IMR-90 (cell line): ENCODE measurements around the gene ITPR3. TPM values are rescaled to one million over a fixed set of nuclear protein-coding genes. Genes with fewer than 3 reads are reported as not detected.

Source experiments
- ATAC-seq: fragments of 200-7000 bp; cut with Tn5 transposase; 2 replicates; pipeline ENCODE4 v1.9.1; 2020; ENCODE audit warnings: low read depth, mild to moderate bottlenecking, moderate library complexity
- BruUV-seq: library from RNA; stranded (reverse); fragments of 400-500 nt; replicated peaks from 2 replicates; lab custom pipeline; 2021; lab: Mats Ljungman, UMichigan
- CTCF ChIA-PET: fragments of 300-600 bp; formaldehyde crosslinking; extraction: SDS; loops from one replicate; lab custom pipeline; 2021; ENCODE audit warnings: antibody characterized with exemption; lab: Yijun Ruan, JAX
- POLR2A ChIA-PET: fragments of 300-600 bp; sonication (Branson Sonifier 250); formaldehyde crosslinking; loops from one replicate; lab custom pipeline; 2022; ENCODE audit warnings: antibody characterized with exemption; ENCODE audit not compliant: unreplicated experiment; lab: Charles Lee
- DNase-seq: peaks from one replicate; pipeline ENCODE4 v3.0.0; 2013
- H2AFZ ChIP-seq: replicated peaks from 2 replicates; pipeline ENCODE3; 2013; ENCODE audit warnings: low read length, mild to moderate bottlenecking; ENCODE audit not compliant: poor library complexity
- H2AK5ac ChIP-seq: 2 replicates; pipeline ENCODE4 v1.6.1; 2013; ENCODE audit warnings: low read depth, low read length, inconsistent platforms
- H2AK9ac ChIP-seq: replicated peaks from 2 replicates; pipeline ENCODE3; 2013; ENCODE audit warnings: mild to moderate bottlenecking, low read depth, low read length, moderate library complexity; ENCODE audit not compliant: poor library complexity
- H2BK120ac ChIP-seq: 2 replicates; pipeline ENCODE4 v1.6.1; 2013; ENCODE audit warnings: low read depth, low read length, inconsistent platforms
- H2BK15ac ChIP-seq: 3 replicates; pipeline ENCODE4 v1.6.1; 2013; ENCODE audit warnings: low read depth, low read length, inconsistent platforms
- H2BK20ac ChIP-seq: 2 replicates; pipeline ENCODE4 v1.6.1; 2013; ENCODE audit warnings: low read depth, mild to moderate bottlenecking, inconsistent platforms, low read length, moderate library complexity
- H2BK5ac ChIP-seq: 2 replicates; pipeline ENCODE4 v1.6.1; 2013; ENCODE audit warnings: mild to moderate bottlenecking, low read depth, low read length, inconsistent platforms; ENCODE audit not compliant: poor library complexity, severe bottlenecking
- H3K14ac ChIP-seq: replicated peaks from 2 replicates; pipeline ENCODE4 v1.6.1; 2013; ENCODE audit warnings: low read depth, low read length, inconsistent platforms
- H3K18ac ChIP-seq: 2 replicates; pipeline ENCODE4 v1.6.1; 2013; ENCODE audit warnings: low read depth, low read length, control low read depth
- H3K23ac ChIP-seq: 2 replicates; pipeline ENCODE4 v1.6.1; 2013; ENCODE audit warnings: low read depth, low read length, inconsistent platforms
- H3K27ac ChIP-seq: 2 replicates; pipeline ENCODE4 v1.5.1; 2013; ENCODE audit warnings: mild to moderate bottlenecking, control low read depth, low read length; ENCODE audit not compliant: insufficient read depth
- H3K27me3 ChIP-seq: 2 replicates; pipeline ENCODE4 v1.6.1; 2013; ENCODE audit warnings: low read length; ENCODE audit not compliant: control insufficient read depth, insufficient read depth
- H3K36me3 ChIP-seq: 2 replicates; pipeline ENCODE4 v1.6.1; 2013; ENCODE audit warnings: low read length, mixed read lengths; ENCODE audit not compliant: control insufficient read depth, insufficient read depth
- H3K4ac ChIP-seq: 2 replicates; pipeline ENCODE4 v1.6.1; 2013; ENCODE audit warnings: low read depth, low read length, inconsistent platforms
- H3K4me1 ChIP-seq: 2 replicates; pipeline ENCODE4 v1.6.1; 2013; ENCODE audit warnings: low read length, mixed read lengths; ENCODE audit not compliant: control insufficient read depth, insufficient read depth
- H3K4me2 ChIP-seq: 2 replicates; pipeline ENCODE4 v1.6.1; 2013; ENCODE audit warnings: low read depth, mild to moderate bottlenecking, control low read depth, low read length, moderate library complexity
- H3K4me3 ChIP-seq: 2 replicates; pipeline ENCODE4 v1.5.1; 2013; ENCODE audit warnings: low read depth, mild to moderate bottlenecking, control low read depth, low read length, moderate library complexity; ENCODE audit not compliant: insufficient read depth
- H3K56ac ChIP-seq: 2 replicates; pipeline ENCODE4 v1.6.1; 2013; ENCODE audit warnings: low read length, inconsistent platforms; ENCODE audit not compliant: insufficient read depth; ENCODE audit errors: extremely low read depth
- H3K79me1 ChIP-seq, 2 experiments: 2 replicates each; pipeline ENCODE4 v1.6.1; 2013; ENCODE audit warnings: low read length in 2 of 2, inconsistent platforms in 1 of 2, low read depth in 1 of 2
- H3K9ac ChIP-seq: 2 replicates; pipeline ENCODE4 v1.6.1; 2013; ENCODE audit warnings: low read depth, low read length, control low read depth
- H3K9me1 ChIP-seq: 2 replicates; pipeline ENCODE4 v1.6.1; 2013; ENCODE audit warnings: low read length, inconsistent platforms; ENCODE audit not compliant: insufficient read depth
- H3K9me3 ChIP-seq: 2 replicates; pipeline ENCODE4 v1.6.1; 2013; ENCODE audit warnings: low read length; ENCODE audit not compliant: control insufficient read depth, insufficient read depth
- H4K20me1 ChIP-seq: 2 replicates; pipeline ENCODE4 v1.6.1; 2013; ENCODE audit warnings: low read length, inconsistent platforms; ENCODE audit not compliant: insufficient read depth
- H4K5ac ChIP-seq: 2 replicates; pipeline ENCODE4 v1.6.1; 2013; ENCODE audit warnings: mild to moderate bottlenecking, low read depth, low read length, control low read depth
- H4K8ac ChIP-seq, 2 experiments: 2 replicates each; pipeline ENCODE4 v1.6.1; 2013; ENCODE audit warnings: low read depth in 2 of 2, low read length in 2 of 2, control low read depth in 1 of 2, inconsistent platforms in 1 of 2
- H4K91ac ChIP-seq: 2 replicates; pipeline ENCODE4 v1.6.1; 2013; ENCODE audit warnings: low read depth, low read length, inconsistent platforms; ENCODE audit not compliant: insufficient read depth
- BHLHE40 ChIP-seq: fragments of 150-350 bp; IDR thresholded peaks from 2 replicates; pipeline ENCODE4 v1.6.1; 2016; ENCODE audit warnings: mild to moderate bottlenecking, low read depth, low read length
- CEBPB ChIP-seq: IDR thresholded peaks from 2 replicates; pipeline ENCODE4 v1.6.1; 2012; ENCODE audit warnings: low read depth, low read length, improper control_type of control experiment
- CHD1 ChIP-seq: IDR thresholded peaks from 2 replicates; pipeline ENCODE4 v1.6.1; 2012; ENCODE audit warnings: low read depth, low read length, improper control_type of control experiment
- ELK1 ChIP-seq: fragments of 150-350 bp; IDR thresholded peaks from 2 replicates; pipeline ENCODE4 v1.6.1; 2016; ENCODE audit warnings: low read depth, mild to moderate bottlenecking, low read length, moderate library complexity, borderline replicate concordance
- FOS ChIP-seq: fragments of 150-350 bp; IDR thresholded peaks from 2 replicates; pipeline ENCODE4 v1.6.1; 2016; ENCODE audit warnings: low read depth, low read length
- MAFK ChIP-seq: IDR thresholded peaks from 2 replicates; pipeline ENCODE4 v1.6.1; 2012; ENCODE audit warnings: low read depth, low read length, improper control_type of control experiment
- MAZ ChIP-seq: IDR thresholded peaks from 2 replicates; pipeline ENCODE4 v1.6.1; 2012; ENCODE audit warnings: low read depth, mild to moderate bottlenecking, low read length, improper control_type of control experiment, moderate library complexity, borderline replicate concordance
- MXI1 ChIP-seq: IDR thresholded peaks from 2 replicates; pipeline ENCODE4 v1.6.1; 2012; ENCODE audit warnings: low read depth, mild to moderate bottlenecking, low read length, moderate library complexity, borderline replicate concordance
- NFE2L2 ChIP-seq: fragments of 150-350 bp; IDR thresholded peaks from 2 replicates; pipeline ENCODE4 v1.6.1; 2016; ENCODE audit warnings: low read depth, mild to moderate bottlenecking, low read length
- POLR2A ChIP-seq: IDR thresholded peaks from 2 replicates; pipeline ENCODE4 v1.6.1; 2012; ENCODE audit warnings: mild to moderate bottlenecking, low read depth, low read length
- RAD21 ChIP-seq: IDR thresholded peaks from 2 replicates; pipeline ENCODE4 v1.6.1; 2012; ENCODE audit warnings: low read length, improper control_type of control experiment
- RCOR1 ChIP-seq: IDR thresholded peaks from 2 replicates; pipeline ENCODE4 v1.6.1; 2012; ENCODE audit warnings: mild to moderate bottlenecking, low read length, improper control_type of control experiment; ENCODE audit not compliant: insufficient replicate concordance
- RFX5 ChIP-seq: IDR thresholded peaks from 2 replicates; pipeline ENCODE4 v1.8.0; 2012; ENCODE audit warnings: low read depth, mild to moderate bottlenecking, low read length, moderate library complexity
- SMC3 ChIP-seq: fragments of 150-350 bp; IDR thresholded peaks from 2 replicates; pipeline ENCODE4 v1.6.1; 2016; ENCODE audit warnings: low read depth, mild to moderate bottlenecking, antibody characterized with exemption, low read length, moderate library complexity
- WGBS, 2 experiments: methylation state at CpG; one replicate each; pipeline versions ENCODE4 v1.1.5 to v1.1.7; 2013; ENCODE audit warnings: missing lambda C conversion rate in 2 of 2; ENCODE audit not compliant: insufficient read length in 1 of 2; ENCODE audit errors: extremely low coverage in 2 of 2; 5-methylcytosine and 5-hydroxymethylcytosine counted together
- dilution Hi-C: fragments of 300-500 bp; cut with HindIII; formaldehyde crosslinking; loops from one replicate; pipeline ENCODE4 v1.14.3; 2018; ENCODE audit warnings: low sequenced_read_pairs; ENCODE audit not compliant: unreplicated experiment
- in situ Hi-C: fragments of 300-500 bp; cut with MboI; formaldehyde crosslinking; loops from 3 replicates; pipeline ENCODE4 v1.14.3; 2019; ENCODE audit warnings: low sequenced_read_pairs, inconsistent platforms, mixed read lengths
- intact Hi-C: fragments of 100-400 bp; cut with micrococcal nuclease; formaldehyde crosslinking; loops from 2 replicates; pipeline ENCODE4 v1.10.0; 2022
- polyA plus RNA-seq, 3 experiments: library from polyadenylated mRNA; depleted of rRNA; stranded (reverse); fragments of >200 nt; gene quantifications; 2 replicates each; pipeline ENCODE4 v1.2.3, GENCODE V29; 2012; ENCODE audit warnings: low replicate concordance in 1 of 3
- total RNA-seq: library from RNA; depleted of rRNA; stranded (reverse); fragments of >200 nt; gene quantifications from 2 replicates; pipeline ENCODE4 v1.2.3, GENCODE V29; 2012
- TF ChIP-seq, protein P1 (sequence below): fragments of 150-350 bp; IDR thresholded peaks from 2 replicates; pipeline ENCODE4 v1.6.1; 2017; ENCODE audit warnings: mild to moderate bottlenecking, antibody characterized with exemption, low read length, low read depth
- TF ChIP-seq, protein P2 (sequence below): conservative IDR thresholded peaks from 2 replicates; pipeline ENCODE4 v1.5.1; 2012; ENCODE audit warnings: mild to moderate bottlenecking, low read depth, low read length, improper control_type of control experiment

Gene ITPR3
- total and polyA plus RNA-seq, 2 of the 4 experiments (the other 2 are of a cell fraction) = 1.6 to 3.7 TPM

- Histone ChIP-seq H3K79me1 (peaks cover 0 to 17% of the 10 kb centered on the region in 2 experiments; a peak in 1 of 4 replicates), H3K4ac (no peak overlapping the region), H3K36me3 (no peaks in the 10 kb centered on the region), H3K14ac (no peak overlapping the region), H2AK5ac (no peak overlapping the region), H3K23ac (no peak overlapping the region), H3K27ac (no peak overlapping the region), H4K91ac (no peak overlapping the region), H3K4me3 (no peak overlapping the region), H2BK20ac (no peak overlapping the region), H3K18ac (no peak overlapping the region), H3K9me3 (no peaks in the 10 kb centered on the region), H2AFZ (peak overlapping the region; percentile 33), H3K9ac (no peak overlapping the region), H2BK120ac (no peak overlapping the region), H4K20me1 (no peaks in the 10 kb centered on the region), H3K4me2 (no peak overlapping the region), H3K27me3 (peaks cover 2% of the 10 kb centered on the region; the same call in 1 of the 2 replicates), H2BK15ac (no peak overlapping the region), H2AK9ac (no peak overlapping the region), H4K8ac (no peak overlapping the region), H3K4me1 (peaks cover 5% of the 10 kb centered on the region; the same call in 1 of the 2 replicates), H3K9me1 (peaks cover 20% of the 10 kb centered on the region), H2BK5ac (no peak overlapping the region), H3K56ac (no peak overlapping the region), H4K5ac (no peak overlapping the region)
- in situ Hi-C loops (no loop called here), dilution Hi-C loops (no loop called here), intact Hi-C loops (no loop called here)
- DNase-seq (no peak), ATAC-seq (no peak)
- no TSS peak for BruUV-seq
- ChIA-PET CTCF (interaction anchor here (0.7 to 1.6 kb wide), 2 partner anchors 8 to 42 kb away, joined by 3 to 4 read pairs; no protein-coding TSS in a partner anchor), POLR2A (no interaction called here)
- WGBS, 2 experiments = no CpG with 5 or more reads among the region's 4 CpGs
- TF ChIP-seq MXI1 = no peak
- TF ChIP-seq CEBPB = no peak
- TF ChIP-seq SMC3 = no peak
- TF ChIP-seq, protein P1, sequence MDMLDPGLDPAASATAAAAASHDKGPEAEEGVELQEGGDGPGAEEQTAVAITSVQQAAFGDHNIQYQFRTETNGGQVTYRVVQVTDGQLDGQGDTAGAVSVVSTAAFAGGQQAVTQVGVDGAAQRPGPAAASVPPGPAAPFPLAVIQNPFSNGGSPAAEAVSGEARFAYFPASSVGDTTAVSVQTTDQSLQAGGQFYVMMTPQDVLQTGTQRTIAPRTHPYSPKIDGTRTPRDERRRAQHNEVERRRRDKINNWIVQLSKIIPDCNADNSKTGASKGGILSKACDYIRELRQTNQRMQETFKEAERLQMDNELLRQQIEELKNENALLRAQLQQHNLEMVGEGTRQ = no peak
- TF ChIP-seq MAFK = no peak
- TF ChIP-seq, protein P2, sequence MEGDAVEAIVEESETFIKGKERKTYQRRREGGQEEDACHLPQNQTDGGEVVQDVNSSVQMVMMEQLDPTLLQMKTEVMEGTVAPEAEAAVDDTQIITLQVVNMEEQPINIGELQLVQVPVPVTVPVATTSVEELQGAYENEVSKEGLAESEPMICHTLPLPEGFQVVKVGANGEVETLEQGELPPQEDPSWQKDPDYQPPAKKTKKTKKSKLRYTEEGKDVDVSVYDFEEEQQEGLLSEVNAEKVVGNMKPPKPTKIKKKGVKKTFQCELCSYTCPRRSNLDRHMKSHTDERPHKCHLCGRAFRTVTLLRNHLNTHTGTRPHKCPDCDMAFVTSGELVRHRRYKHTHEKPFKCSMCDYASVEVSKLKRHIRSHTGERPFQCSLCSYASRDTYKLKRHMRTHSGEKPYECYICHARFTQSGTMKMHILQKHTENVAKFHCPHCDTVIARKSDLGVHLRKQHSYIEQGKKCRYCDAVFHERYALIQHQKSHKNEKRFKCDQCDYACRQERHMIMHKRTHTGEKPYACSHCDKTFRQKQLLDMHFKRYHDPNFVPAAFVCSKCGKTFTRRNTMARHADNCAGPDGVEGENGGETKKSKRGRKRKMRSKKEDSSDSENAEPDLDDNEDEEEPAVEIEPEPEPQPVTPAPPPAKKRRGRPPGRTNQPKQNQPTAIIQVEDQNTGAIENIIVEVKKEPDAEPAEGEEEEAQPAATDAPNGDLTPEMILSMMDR = no peak
- no peak for TF ChIP-seq POLR2A
- TF ChIP-seq RAD21 = no peak
- no peak for TF ChIP-seq FOS
- no peak for TF ChIP-seq RFX5
- no peak for TF ChIP-seq MAZ
- TF ChIP-seq RCOR1 = no peak
- TF ChIP-seq ELK1 = no peak
- TF ChIP-seq CHD1 = no peak
- TF ChIP-seq BHLHE40 = no peak
- no peak for TF ChIP-seq NFE2L2
These were observed 10.9 kb downstream of the ITPR3 start for GRCh38 chr6:33631971-33632557.
